HuH-7 (cell line): ENCODE data around the gene FAM20B.

Experiments
- DNase-seq: peaks from one replicate; pipeline ENCODE4 v3.0.0; 2011; ENCODE audit warnings: low spot score

The FAM20B gene

GRCh38 chr1:179092896-179093461, 67.3 kb downstream of the FAM20B start:
- DNase-seq = no peak

GRCh38 chr1:179094818-179095217, 69.1 kb downstream of the FAM20B start:
- no peak for DNase-seq

GRCh38 chr1:179095377-179095776, 69.7 kb downstream of the FAM20B start:
- DNase-seq = no peak

GRCh38 chr1:179095924-179096323, 70.2 kb downstream of the FAM20B start:
- DNase-seq = no peak

- no peak for DNase-seq
These were observed 74.2 kb downstream of the FAM20B start for GRCh38 chr1:179099891-179100290.

- no peak for DNase-seq
These were observed 75.9 kb downstream of the FAM20B start for GRCh38 chr1:179101566-179101965.

- DNase-seq = no peak
These were observed 78.3 kb downstream of the FAM20B start for GRCh38 chr1:179103999-179104398.

- no peak for DNase-seq
These were observed 79.0 kb downstream of the FAM20B start for GRCh38 chr1:179104611-179105250.

GRCh38 chr1:179105393-179105792, 79.7 kb downstream of the FAM20B start:
- peak; percentile 45 for DNase-seq

- no peak for DNase-seq
These were observed 82.3 kb downstream of the FAM20B start for GRCh38 chr1:179107706-179108629.

- no peak for DNase-seq
These were observed 83.0 kb downstream of the FAM20B start for GRCh38 chr1:179108644-179109043.

GRCh38 chr1:179115181-179115580, 89.5 kb downstream of the FAM20B start:
- no peak for DNase-seq

- no peak for DNase-seq
These were observed 93.8 kb downstream of the FAM20B start for GRCh38 chr1:179119513-179119912.

- DNase-seq = no peak
These were observed 95.0 kb downstream of the FAM20B start for GRCh38 chr1:179120736-179121135.

- peak; percentile 44 for DNase-seq
These were observed 95.7 kb downstream of the FAM20B start for GRCh38 chr1:179121159-179121938.

- no peak for DNase-seq
These were observed 99.2 kb downstream of the FAM20B start for GRCh38 chr1:179124873-179125272.
